GM18858 (cell line): ENCODE results near the gene PRELID3B.
"Not testable (repeated sequence)": the region's sequence is repeated elsewhere in the genome, so short reads cannot be mapped to it uniquely, and the experiment has no call there.

Source experiments
- ATAC-seq: cut with Tn5 transposase; IDR thresholded peaks from one replicate; pipeline ENCODE4 v1.9.1; 2021; ENCODE audit not compliant: unreplicated experiment

The PRELID3B gene

DNA sequence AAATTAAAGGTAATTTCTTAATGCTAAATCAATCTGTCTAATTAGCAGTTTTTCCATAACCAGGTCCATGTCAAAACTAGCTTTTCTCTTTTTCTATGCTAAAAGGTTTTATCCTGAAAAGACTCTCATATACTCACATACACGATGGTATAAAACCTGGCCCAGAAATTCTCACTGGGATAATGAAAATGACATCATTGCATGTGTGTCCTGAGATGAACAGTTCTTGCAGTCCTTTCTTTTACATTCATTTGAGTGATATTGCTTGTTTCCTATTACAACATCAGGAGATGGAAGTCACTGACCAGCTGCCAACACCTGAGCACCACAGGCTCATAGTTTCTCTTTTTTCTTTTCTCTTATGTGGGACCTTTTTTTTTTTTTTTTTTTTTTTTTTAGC is 7.9 kb upstream of the PRELID3B start:
- no peak for ATAC-seq

DNA sequence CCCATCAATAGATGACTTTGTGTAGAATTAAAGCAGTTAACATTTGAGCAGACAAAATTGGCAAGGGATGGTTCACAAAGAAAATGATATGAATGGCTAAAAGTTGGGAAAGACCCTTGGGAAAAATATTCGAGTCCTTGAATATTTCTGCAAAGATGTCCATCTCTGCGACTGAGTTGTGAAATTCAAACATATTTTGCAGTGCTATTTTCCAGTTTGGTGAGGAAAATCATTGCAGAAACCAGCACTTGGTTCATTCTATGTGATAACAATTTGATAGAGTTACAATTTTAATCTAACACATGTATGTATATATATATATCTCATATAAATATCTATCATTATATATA is 6.1 kb upstream of the PRELID3B start:
- no peak for ATAC-seq

DNA sequence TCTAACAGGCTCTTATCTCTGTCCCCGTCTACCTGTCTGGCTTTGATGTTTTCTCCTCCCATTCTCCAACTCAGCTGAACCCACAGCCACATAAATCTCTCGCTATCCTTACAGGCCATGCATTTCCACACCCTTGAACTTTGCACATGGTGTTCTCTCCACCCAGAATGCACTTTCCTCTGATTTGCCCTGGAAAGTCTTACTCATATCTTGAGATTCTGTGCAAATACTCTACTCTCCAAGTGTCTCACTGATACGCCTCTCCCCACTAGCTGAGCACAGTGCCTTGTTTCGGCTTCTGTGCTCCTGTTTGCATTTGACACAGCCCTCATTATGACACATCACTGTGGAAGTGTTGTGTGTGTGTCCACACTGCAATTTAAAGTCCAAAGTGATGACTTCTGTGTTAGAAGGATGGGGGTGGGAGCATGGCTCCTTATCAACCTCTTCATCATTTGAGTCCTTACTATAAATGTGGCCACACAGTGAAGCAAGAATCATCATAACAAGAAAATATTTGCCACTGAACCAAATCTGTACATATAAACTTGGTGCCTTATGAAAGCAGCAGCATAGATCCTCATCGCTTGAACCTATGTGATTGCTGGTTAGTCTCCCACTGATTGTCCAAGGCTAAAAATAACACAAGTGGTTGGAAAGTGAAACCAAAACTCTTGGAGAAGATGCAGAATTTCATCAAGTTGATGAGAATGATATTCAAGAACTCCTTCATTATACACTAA is 5.5 kb upstream of the PRELID3B start:
- no peak for ATAC-seq

DNA sequence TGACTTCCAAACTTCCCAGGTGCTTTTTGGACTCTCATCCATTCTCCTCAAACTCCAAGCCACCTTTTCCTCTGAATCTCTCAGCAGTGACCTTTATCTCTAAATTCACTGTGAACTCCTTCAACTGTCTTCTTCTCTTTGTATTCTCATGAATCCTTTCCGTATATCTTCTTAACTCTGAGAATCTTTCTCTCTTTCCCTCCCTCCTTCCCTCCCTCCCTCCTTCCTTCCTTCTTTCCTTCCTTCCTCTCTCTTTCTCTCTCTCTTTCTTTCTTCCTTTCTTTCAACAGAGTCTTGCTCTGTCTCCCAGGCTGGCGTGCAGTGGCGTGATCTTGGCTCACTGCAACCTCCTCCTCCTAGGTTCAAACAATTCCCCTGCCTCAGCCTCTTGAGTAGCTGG is 4.3 kb upstream of the PRELID3B start:
- no peak for ATAC-seq

DNA sequence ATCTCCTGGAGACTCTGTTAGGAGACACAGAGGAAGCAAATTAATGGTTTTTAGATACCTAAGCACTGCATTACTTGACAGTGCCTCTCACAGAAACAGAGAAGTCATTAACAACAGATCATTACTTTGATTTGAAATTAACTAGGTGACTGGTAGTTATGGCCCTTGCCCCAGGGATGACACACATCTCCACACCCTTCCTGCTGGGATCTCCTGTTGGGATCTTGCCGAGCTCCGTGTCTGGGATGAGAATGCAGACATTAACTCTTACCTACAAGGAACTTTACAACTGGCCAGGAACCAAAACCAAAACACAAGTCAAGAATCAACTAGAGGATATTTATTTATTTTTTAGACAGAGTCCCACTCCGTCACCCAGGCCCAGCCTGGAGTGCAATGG is 2.2 kb upstream of the PRELID3B start:
- ATAC-seq = no peak

DNA sequence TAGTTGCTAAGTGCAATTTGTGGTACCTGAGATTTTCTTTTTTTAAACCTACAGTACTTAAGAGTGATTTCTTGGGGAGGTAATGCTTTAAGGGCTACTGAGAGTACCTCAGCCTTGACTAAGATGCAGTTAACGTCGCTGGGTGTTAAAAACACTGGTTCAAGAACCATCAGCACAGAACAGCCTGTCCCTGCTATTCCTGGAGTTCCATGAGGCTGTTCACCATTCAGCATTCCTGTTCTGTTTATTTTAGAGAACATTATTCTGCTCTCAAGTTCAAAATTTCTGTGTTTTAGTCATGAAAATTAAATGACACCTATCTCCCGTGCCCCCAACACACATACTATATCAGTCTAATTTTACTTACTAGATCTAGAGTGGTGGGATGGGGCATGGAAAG is 1.7 kb upstream of the PRELID3B start:
- no peak for ATAC-seq

DNA sequence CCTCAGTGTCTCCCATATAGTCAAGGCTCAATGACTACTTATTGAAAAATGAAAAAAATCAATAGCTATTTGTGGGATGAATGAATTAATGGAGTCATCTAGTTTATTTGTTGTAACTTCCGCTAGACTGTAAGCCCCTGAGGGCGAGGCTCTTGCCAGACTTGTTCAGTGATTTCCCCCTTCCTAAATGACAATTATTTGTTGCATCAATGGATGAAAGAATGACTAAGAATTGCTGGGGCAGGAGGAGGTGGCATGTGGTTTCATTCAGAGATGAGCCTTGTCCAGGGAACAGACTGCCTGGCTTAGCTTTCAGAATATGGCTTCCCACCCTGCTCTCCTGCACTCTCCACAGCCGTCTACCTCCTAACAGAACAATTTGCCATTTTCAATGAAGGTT is 1.1 kb upstream of the PRELID3B start:
- ATAC-seq = no peak

DNA sequence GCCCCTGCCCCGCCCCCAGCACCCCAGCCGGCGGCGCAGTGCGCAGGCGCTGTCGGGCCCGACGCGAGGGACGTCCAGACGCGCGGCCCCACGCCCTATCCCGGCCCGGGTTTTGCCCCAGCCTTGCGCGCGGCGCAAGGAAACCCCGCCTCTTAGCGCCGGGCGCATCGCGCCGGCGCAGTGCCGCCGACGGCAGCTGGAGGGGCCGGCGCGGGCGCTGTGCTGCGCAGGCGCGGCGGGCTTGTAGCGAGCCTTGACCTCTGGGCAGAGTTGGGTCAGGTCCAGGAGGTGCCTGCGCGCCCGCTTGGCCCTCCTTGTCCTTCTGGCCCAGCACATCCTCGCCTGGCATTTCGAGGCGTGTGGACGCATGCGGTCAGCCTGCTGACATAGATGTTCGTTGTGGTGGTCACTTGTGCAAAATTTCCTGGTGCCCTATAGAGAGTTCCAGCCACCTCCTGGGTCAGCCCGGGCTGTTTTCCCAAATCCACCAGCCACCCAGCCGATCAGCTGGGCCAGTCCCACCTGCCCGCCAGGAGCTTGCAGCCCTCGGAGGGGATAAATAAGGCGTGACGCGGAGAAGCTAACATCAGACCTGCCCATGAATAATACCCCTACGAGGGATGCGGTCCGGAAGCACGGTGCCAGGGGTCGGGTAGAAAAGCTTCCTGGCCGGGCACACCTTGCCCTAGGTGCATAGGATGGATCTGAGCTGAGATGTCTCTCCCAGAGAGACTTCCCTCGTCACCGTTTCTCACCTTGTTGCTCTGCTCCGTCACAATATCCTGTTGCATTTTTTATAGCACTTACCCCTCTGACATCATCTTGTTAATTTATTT is 428 bp upstream of the PRELID3B start:
- ATAC-seq = peak; percentile 81

DNA sequence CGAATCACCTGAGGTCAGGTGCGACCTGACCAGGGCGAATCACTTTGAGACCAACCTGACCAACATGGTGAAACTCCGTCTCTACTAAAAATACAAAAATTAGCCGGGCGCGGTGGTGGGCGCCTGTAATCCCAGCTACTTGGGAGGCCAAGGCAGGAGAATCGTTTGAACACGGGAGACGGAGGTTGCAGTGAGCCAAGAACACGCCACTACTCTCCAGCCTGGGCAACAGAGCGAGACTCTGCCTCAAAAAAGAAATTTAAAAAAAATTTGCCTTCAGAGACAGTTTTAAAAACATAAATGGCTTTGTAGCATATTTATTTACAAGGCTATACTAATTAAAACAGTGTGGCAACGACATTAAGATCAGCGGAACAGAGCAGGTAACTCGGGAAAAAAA is 1.1 kb downstream of the PRELID3B start:
- not testable (repeated sequence) for ATAC-seq

DNA sequence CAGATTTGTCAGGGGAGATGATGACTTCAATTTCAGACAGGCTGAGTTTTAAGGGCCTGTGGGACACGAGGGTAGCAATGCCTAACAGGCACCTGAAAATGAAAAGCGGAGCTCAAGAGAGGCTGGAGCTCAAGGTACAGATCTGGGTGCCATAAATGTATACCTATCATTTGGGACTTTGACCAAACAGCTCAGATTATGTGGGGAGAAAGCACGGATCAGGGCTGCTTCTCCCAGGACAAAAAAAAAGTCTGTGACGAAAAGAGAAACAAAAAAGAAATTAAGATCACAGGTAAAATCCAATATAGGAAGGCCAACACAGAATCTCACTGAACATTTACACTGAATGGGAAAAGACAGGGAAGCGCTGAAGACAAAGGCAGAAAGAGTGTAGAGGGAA is 1.9 kb downstream of the PRELID3B start:
- ATAC-seq = no peak

DNA sequence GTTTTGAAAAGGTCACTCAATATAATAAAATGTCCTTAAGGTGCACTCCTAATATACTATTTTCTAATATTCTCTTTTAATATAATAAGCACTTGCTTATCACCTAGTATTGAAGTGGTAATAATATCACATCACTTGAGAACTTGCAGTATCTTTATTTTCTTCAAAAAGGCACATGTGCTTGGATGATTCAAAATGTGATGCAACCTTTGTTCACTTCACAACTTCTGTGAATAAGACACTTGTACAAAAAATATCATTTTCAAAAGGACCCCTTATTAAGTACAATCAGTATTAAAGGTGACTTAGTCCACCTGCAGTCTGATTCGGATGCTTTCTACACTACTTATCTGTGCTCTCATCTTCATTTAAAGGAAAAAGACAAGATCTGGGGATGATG is 3.4 kb downstream of the PRELID3B start:
- ATAC-seq = no peak

DNA sequence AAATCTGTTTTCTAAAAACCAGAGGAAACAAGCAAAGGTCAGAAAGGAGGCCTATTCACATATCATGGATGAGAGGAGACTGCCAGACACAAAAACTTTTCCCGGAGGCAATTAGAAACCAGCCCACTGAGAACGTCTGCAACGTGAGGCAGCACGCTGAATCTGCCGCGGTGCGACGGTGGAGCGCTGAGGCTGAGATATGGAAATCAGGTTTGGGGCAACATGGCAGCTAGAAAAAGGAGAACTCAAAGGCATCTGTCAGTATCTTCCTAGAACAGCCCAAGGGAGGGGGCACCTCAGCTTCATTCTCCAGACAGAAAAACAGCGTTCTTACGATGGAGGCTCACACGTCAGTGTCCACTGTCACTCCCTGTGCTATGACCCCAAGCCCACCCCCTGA is 5.2 kb downstream of the PRELID3B start:
- no peak for ATAC-seq

DNA sequence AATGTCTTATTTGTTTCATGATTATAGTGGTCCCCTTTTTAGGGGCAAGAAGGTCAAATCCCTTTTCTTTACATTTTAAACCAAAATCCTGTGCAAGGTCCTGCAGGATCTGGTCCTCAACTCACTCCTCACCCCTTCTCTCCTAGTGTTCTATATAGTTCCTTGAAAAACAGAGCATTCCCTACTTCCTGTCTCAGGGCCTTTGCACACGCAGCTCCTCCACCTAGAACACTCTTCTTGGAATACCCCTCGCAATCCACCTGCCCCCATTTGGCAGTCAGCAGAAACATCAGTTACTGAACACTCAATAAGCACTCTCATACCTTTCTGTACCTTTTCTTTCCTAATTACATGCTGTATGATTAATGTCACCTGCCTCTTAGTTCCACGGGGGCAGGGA is 7.2 kb downstream of the PRELID3B start:
- ATAC-seq = no peak

DNA sequence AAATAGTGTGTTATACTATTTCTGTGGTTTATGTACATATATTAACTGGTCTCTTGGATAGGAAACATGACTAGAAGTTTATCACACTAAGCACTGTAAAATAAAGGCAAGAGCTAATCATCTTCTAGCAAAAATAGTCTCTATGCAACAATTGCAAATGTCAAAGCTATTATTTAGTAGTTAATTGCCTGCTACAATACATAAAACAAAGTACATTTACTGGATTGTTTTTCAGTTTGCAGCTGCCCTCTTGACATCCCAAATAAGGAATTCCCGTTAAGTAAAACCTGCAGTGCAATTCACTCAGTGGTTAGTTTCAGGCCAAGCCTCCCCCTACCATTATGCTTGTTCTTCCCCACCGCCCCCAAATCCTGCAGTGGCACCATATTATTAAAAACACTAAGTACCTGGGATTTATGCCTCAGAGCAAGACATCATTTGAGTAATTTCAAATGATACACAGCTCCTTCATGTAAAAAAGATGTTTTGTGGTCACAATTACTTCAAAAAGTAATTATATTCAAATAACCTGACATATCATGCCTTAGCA is 8.9 kb downstream of the PRELID3B start:
- ATAC-seq = no peak

DNA sequence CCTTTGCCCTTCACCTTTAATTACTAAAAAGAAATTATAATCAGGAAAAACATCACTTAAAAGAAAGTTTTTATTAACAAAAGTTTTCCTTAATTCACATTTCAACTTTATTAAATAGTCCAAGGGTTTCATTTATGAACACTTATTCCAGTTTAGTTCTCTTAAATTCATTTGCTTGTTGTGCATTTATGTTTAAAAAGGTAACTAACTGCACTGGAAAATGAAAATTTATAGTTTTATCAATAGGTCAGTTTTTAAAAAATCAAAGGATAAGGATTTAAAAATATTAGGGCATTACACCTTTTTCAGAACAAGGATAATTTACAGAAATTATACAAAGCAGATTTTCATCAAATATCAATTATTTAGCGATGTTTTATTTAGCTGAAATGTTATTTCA is 9.5 kb downstream of the PRELID3B start:
- no peak for ATAC-seq

DNA sequence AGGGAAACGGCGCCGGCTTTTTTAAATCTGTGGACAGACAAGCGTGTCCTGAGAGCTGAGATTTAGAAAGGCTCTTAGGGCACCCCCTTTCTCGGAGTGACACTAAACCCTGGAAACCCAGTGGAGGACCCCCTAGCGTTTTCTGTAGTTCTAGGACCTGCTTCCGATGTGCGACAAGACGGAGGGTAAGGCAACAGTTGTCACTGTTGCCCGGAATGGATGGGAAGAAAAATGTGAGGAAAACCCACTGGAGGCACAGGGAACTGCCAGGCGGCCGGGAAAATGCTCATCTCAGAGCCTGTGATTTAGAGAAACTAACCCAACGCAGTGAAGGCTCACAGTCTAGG is 9.9 kb downstream of the PRELID3B start:
- ATAC-seq = no peak

DNA sequence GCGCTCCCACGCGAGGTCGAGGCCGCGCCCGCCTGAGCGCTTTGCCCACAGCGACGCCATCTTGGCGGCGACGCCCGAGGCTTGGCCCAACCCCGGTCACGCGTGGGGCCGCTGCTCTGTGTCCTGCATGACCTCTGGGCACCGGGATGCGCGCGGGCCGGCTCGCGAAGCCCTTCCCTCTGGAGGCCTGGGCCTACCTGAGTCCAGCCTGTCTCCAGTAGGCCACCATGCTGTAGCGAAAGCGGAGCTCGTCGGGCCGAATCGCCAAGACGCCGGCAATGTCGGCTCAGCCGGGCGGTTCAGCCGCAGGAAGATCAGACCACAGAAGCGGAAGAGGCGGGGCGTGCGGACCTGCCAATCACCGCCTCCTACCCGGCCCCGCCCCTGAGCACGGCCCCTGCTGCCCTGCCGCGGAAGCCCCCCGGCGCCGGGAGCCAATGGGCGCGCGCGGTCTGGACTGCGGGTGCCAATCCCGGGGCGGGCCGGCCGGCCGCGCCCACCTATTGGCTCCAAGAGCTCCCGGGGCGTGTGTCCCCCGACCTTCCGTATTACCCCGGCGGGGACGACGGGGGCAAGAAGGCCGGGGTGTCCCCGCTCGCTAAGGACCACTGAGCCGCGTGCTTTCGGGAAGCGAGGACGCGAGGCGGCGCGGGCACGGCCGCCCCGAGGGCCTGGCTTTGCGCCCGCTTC is 10.4 kb downstream of the PRELID3B start, which contains the start of gene ATP5F1E:
Gene ATP5F1E (minus strand): TSS at position 313 of the 690 bp plus-strand sequence. CDS start 84 bp downstream, at position 229.
- ATAC-seq = peak; percentile 82

DNA sequence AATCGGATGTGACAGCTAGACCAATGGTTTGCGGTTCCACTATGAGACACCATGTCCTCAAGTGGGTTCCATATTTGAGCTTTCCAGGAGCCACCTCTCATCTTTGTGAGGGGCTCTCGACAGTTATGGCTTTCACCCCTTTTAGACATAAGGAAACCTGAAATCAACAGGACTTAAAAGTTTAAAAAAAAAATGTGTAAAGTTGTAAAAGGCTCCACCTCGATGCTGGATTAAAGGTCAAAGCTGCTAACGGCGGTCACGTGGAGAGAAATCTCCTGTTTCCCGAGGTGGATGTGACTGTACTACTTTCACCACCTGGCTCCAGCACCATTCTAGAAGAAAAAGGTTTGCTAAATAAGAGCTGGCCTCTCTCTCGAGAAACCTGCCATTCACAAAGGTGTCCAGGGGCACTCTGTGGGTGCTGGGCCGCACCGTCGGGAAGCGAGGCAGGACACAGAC is 11.0 kb downstream of the PRELID3B start:
- ATAC-seq = no peak

DNA sequence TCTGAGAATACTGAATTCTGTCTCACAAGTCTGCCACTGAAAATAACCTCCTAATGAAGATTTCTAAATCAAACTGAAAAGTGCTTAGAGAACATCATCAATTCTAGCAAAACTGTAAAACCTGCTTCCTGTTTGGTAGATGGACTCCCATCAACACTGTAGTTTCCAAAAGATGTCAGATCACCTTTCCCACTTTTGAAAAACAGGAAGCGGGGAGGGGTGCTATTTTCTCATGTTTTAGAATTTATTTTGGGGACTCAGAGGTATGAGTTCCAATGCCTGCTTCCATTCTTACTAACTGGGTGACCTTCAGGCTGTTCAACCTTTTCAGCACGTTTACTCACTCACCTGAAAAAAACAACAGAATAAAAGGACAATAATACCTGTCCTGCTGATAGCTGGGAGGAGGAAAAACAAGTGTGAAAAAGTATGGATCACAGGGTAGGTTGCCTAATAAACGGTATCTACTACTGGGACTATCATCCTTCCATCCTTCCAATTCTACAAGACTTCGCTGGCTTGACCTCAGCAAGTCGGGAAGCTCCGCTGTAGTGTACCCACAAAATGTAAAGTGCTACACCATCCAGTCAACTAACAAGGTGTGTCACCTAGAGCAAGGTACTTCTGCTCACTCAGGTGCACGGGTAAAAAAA is 11.5 kb downstream of the PRELID3B start:
- no peak for ATAC-seq

DNA sequence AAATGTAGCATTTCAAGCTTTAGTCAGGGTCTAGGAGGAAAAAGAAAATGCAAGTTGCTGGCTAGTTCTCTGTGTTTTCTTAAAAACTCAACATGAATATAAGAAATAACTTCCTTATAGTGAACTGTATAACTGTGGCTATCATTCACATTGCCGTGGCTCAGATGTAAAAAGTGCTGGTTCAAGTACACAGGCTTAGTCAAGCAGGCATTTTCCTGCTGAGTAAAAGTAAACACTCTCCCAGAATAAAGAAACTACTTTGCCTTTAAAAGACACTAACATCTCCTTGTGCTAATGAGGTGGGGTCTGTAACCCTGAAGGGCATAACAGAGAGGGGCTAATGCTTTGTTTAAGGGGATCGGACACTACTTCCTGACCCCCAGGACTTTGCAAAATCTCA is 13.8 kb downstream of the PRELID3B start:
- no peak for ATAC-seq

DNA sequence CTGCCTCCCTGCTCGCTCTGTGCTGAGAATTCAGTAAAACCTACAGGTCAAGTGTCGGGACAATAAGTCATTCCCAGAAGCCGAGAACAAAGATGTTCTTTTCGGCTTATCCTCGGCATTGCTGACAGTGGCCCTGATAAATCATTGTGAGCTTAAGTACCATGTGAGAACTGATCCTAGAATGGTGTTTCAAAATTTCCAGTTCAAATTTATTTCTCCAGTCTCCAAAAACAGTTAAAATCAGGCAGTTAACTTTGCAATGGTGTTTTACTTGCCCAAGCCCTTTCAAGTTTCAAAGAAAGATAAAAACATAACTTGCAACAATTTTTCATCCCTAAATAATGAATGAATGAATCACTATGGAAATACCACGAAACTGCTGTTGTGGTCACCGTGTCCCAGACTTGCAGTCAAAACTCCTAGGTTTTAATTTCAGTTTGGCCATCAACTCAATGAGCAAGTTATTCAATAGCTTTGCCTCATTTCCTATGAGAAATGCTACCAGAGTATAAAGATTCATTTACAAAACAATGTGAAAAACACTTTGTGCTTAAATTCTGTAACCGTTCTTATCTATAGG is 14.8 kb downstream of the PRELID3B start:
- no peak for ATAC-seq
